NT2/D1 (cell line): ENCODE measurements around the gene KAZALD1.

Source experiments
- SUZ12 ChIP-seq: IDR thresholded peaks from 2 replicates; pipeline ENCODE4 v1.6.1; 2011; ENCODE audit not compliant: insufficient read length, insufficient read depth; ENCODE audit errors: extremely low read depth
- YY1 ChIP-seq: IDR thresholded peaks from 2 replicates; pipeline ENCODE4 v1.6.1; 2011; ENCODE audit not compliant: insufficient read length, insufficient read depth
- ZNF274 ChIP-seq: IDR thresholded peaks from 2 replicates; pipeline ENCODE4 v1.6.1; 2011; ENCODE audit warnings: mild to moderate bottlenecking, low read depth, low read length

DNA sequence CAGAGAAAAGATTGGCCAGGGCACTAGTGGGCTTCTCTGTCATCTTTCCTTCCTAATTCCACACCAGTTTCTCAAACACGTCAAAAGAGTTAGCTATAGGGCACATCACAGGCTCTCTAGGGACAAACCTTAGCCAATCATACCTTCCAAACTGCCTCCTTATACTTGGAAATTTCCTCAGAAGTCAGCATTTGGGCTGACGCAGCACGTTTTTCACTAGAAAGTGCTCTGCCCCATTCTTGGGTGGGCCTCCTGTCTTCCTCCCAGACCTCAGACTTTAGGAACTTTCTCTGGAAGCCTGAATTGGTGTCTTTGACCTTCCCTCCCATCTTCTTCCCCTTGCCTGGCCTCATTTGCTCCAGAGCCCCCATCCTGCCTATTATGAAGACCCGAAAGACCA is 19.7 kb upstream of the KAZALD1 start:
- no peak for TF ChIP-seq ZNF274
- TF ChIP-seq SUZ12, result no peak
- no peak for TF ChIP-seq YY1
